HepG2 (cell line): ENCODE results near the gene SPACA9.

Experiments used
- HMG20B ChIP-seq: conservative IDR thresholded peaks from 2 replicates; pipeline ENCODE4 v1.6.1; 2016; ENCODE audit warnings: missing genetic modification reagents, missing compliant biosample characterization
- PAXIP1 ChIP-seq: sonication (generic); formaldehyde crosslinking; conservative IDR thresholded peaks from 2 replicates; pipeline ENCODE4 v1.4.0; 2020; ENCODE audit warnings: mild to moderate bottlenecking, missing genetic modification reagents, moderate library complexity
- SETDB1 ChIP-seq: sonication (generic); formaldehyde crosslinking; IDR thresholded peaks from 2 replicates; pipeline ENCODE4 v1.5.1; 2020; ENCODE audit warnings: missing genetic modification reagents, mild to moderate bottlenecking, borderline replicate concordance
- ZNF639 ChIP-seq: conservative IDR thresholded peaks from 2 replicates; pipeline ENCODE4 v1.6.1; 2018; ENCODE audit warnings: missing genetic modification reagents

- TF ChIP-seq SETDB1 (CRISPR knock-in tag) (no peak), PAXIP1 (no peak), HMG20B (CRISPR knock-in tag) (no peak), ZNF639 (CRISPR knock-in tag) (no peak)
Observed at GRCh38 chr9:132883349-132884294, 4.9 kb downstream of the SPACA9 start.
